ENCODE data around the gene AGAP1. TPM values are rescaled to one million over a fixed set of nuclear protein-coding genes. Genes with fewer than 3 reads are reported as not detected.

Gene AGAP1
- total RNA-seq, 6 experiments from 2014 or later = 8.1 to 11.2 (median 9.8) TPM

- DNase-seq (no peak), ATAC-seq (no peak)
- no peak overlapping the region for H3K27ac ChIP-seq
- 81% methylated on average over 5 of the region's 13 CpGs for WGBS (ENCODE audit: insufficient coverage, low coverage, low lambda C conversion rate, missing lambda C conversion rate)
- intact Hi-C loops (cut with DNase I) = no loop called here
- no peaks in the 10 kb centered on the region for H3K36me3 ChIP-seq
- no peaks in the 10 kb centered on the region for H3K9me3 ChIP-seq
- no peak for TF ChIP-seq POLR2A (IDR thresholded peaks at IDR 0.05)
- TF ChIP-seq, protein P1, sequence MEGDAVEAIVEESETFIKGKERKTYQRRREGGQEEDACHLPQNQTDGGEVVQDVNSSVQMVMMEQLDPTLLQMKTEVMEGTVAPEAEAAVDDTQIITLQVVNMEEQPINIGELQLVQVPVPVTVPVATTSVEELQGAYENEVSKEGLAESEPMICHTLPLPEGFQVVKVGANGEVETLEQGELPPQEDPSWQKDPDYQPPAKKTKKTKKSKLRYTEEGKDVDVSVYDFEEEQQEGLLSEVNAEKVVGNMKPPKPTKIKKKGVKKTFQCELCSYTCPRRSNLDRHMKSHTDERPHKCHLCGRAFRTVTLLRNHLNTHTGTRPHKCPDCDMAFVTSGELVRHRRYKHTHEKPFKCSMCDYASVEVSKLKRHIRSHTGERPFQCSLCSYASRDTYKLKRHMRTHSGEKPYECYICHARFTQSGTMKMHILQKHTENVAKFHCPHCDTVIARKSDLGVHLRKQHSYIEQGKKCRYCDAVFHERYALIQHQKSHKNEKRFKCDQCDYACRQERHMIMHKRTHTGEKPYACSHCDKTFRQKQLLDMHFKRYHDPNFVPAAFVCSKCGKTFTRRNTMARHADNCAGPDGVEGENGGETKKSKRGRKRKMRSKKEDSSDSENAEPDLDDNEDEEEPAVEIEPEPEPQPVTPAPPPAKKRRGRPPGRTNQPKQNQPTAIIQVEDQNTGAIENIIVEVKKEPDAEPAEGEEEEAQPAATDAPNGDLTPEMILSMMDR (IDR thresholded peaks at IDR 0.05) = no peak
- H3K27me3 ChIP-seq = no peaks in the 10 kb centered on the region
- no peaks in the 10 kb centered on the region for H3K4me1 ChIP-seq
- H3K4me3 ChIP-seq = no peak overlapping the region
These were observed 274.8 kb downstream of the AGAP1 start for GRCh38 chr2:235768606-235769005.

DNA sequence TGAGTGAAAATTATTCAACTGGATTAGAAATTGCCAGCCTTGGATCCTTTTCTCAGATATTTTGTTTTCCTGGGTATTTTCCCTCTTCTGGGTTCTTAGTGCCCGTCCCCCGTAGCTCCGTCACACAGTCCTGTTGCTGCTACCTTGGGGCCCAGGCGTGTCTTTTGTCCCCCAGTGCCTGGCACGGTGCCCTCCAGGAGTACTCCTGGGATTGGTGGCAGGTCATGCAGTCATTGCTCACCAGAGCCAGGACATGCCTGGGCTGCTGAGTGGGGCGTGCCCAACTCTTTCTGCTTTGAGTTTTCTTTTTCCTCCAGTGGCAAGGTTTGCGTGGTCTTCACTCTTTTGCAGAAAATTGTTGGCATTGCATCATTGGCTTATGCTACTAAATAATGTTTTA is 275.2 kb downstream of the AGAP1 start:
- intact Hi-C loops (cut with DNase I) = no loop called here
- ATAC-seq (no peak), DNase-seq (no peak)
- no peaks in the 10 kb centered on the region for H3K36me3 ChIP-seq
- H3K27me3 ChIP-seq = no peaks in the 10 kb centered on the region
- TF ChIP-seq, protein P1 (IDR thresholded peaks at IDR 0.05) = no peak
- TF ChIP-seq POLR2A (IDR thresholded peaks at IDR 0.05) = no peak
- WGBS (ENCODE audit: insufficient coverage, low coverage, low lambda C conversion rate, missing lambda C conversion rate) = 85% methylated on average over 5 of the region's 7 CpGs
- H3K4me1 ChIP-seq = no peaks in the 10 kb centered on the region
- no peak overlapping the region for H3K27ac ChIP-seq
- H3K9me3 ChIP-seq = no peaks in the 10 kb centered on the region
- no peak overlapping the region for H3K4me3 ChIP-seq

DNA sequence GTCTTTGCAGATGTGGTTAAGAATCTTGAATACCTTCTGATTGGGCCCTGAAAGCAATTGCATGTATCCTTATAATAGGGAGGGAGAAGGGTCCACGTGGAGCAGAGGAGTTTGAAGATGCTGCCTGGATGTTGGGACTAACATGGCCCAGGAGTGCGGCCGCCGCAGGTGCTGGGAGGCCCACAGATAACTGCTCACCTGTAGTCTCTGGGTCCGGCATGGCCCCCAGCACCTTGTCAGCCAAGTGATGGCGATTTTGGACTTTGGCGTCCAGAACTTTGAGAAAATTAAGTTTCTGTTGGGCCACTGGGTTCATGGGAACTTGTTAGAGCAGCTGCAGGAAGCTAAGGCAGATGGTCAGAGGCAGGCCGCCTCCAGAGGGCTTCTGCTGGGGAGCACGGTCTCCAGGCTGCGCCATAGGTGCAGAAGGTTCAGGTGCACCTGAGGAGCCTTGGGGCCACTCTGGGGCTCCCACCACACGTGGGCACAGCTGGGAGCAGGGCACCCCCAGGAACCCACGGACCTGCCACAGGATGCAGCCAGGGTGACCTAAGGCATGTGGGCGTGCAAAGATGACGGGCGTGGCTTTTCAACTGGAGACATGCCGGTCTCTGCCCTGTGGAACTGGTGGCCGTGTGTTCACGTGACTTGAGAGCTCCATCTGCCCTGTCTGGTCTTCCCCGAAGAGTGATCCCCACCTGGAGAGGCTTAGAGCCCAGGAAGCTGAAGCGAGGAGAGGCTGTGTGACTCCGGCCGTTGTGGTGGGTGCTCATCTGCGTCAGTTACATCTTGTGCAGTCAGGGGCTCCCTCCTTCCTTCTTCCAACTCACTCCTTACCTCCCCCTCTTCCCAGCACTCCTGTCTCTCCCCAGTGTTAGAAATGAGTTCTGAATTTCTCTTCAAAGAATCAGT is 277.3 kb downstream of the AGAP1 start:
- DNase-seq = no peak
- no peaks in the 10 kb centered on the region for H3K4me1 ChIP-seq
- intact Hi-C loops (cut with DNase I) = loop anchor here (10.0 kb wide), 1 partner anchor 414 kb away; no protein-coding TSS in a partner anchor
- H3K9me3 ChIP-seq = no peaks in the 10 kb centered on the region
- H3K4me3 ChIP-seq = no peak overlapping the region
- no peak overlapping the region for H3K27ac ChIP-seq
- TF ChIP-seq, protein P1 (IDR thresholded peaks at IDR 0.05) = no peak
- TF ChIP-seq POLR2A (IDR thresholded peaks at IDR 0.05) = no peak
- no peaks in the 10 kb centered on the region for H3K36me3 ChIP-seq
- peak in 1 of 4 donors; percentile 36 for ATAC-seq
- no peaks in the 10 kb centered on the region for H3K27me3 ChIP-seq
- 88% methylated on average over 6 of the region's 23 CpGs for WGBS (ENCODE audit: insufficient coverage, low coverage, low lambda C conversion rate, missing lambda C conversion rate)

DNA sequence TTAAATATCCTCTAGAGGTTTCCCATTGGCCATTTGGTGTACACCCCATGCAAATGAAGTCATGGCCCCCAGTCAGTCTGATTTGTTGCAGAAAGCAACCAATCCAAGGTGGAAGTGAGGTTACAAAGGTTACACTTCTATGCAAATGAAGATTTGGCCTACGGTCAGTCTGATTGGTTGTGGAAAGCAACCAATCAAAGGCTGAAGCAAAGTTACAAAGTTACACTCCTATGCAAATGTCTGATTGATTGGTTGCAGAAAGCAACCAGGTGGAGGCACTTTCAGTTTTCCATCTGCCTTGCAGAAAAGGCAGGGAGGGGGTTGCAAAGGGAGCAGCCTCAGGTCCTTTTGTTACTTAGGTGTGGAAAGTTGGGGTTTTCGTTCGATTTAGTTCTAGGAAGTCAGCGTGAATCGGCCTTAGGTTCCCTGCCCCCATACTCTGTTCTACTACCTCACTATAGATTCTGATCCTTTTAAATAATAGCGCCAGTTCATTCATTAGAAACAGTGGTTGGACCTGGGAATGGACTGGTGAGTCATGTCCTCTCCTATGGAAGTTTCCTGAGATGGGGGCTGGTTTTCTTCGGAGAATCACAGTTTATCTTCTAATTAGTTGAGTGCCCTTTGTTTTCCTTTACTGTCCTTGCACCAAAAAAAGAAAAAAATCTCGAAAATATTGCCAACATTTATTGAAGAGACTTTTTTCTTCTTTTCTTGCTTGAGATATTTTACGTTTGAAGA is 279.5 kb downstream of the AGAP1 start:
- Histone ChIP-seq H3K4me3 (no peak overlapping the region), H3K9me3 (no peaks in the 10 kb centered on the region), H3K36me3 (no peaks in the 10 kb centered on the region), H3K27ac (no peak overlapping the region), H3K4me1 (no peaks in the 10 kb centered on the region), H3K27me3 (no peaks in the 10 kb centered on the region)
- ATAC-seq (peak in 1 of 4 donors; percentile 39), DNase-seq (no peak)
- TF ChIP-seq, protein P1 (IDR thresholded peaks at IDR 0.05) = no peak
- no peak for TF ChIP-seq POLR2A (IDR thresholded peaks at IDR 0.05)
- intact Hi-C loops (cut with DNase I) = loop anchor here (10.0 kb wide), 1 partner anchor 411 kb away; no protein-coding TSS in a partner anchor
- WGBS (ENCODE audit: insufficient coverage, low coverage, low lambda C conversion rate, missing lambda C conversion rate) = 78% methylated on average over 7 of the region's 9 CpGs

Measured in right lobe of liver (tissue), 6 donors.